GM19438 (cell line): Measurements from ENCODE around the gene GMNN.

Experiments
- ATAC-seq: cut with Tn5 transposase; IDR thresholded peaks from one replicate; pipeline ENCODE4 v1.9.1; 2021; ENCODE audit warnings: low read depth; ENCODE audit not compliant: unreplicated experiment

GMNN gene

GRCh38 chr6:24799541-24799915 lies 24.8 kb downstream of the GMNN start:
- no peak for ATAC-seq

- no peak for ATAC-seq
Measured at GRCh38 chr6:24802271-24803059, 27.7 kb downstream of the GMNN start.

GRCh38 chr6:24807584-24807983 lies 32.8 kb downstream of the GMNN start:
- ATAC-seq, result no peak

GRCh38 chr6:24809728-24810127 lies 35.0 kb downstream of the GMNN start:
- ATAC-seq, result no peak

- ATAC-seq, result no peak
Measured at GRCh38 chr6:24818346-24818745, 43.6 kb downstream of the GMNN start.

- ATAC-seq, result no peak
Measured at GRCh38 chr6:24821860-24822444, 47.2 kb downstream of the GMNN start.

- no peak for ATAC-seq
Measured at GRCh38 chr6:24822696-24823095, 48.0 kb downstream of the GMNN start.

- ATAC-seq, result no peak
Measured at GRCh38 chr6:24823185-24823584, 48.4 kb downstream of the GMNN start.

GRCh38 chr6:24824142-24824938 lies 49.6 kb downstream of the GMNN start:
- no peak for ATAC-seq

GRCh38 chr6:24825130-24825630 lies 50.4 kb downstream of the GMNN start:
- ATAC-seq, result no peak

GRCh38 chr6:24827162-24827561 lies 52.4 kb downstream of the GMNN start:
- no peak for ATAC-seq

GRCh38 chr6:24827970-24828369 lies 53.2 kb downstream of the GMNN start:
- no peak for ATAC-seq

GRCh38 chr6:24829657-24830056 lies 54.9 kb downstream of the GMNN start:
- ATAC-seq, result no peak

- ATAC-seq, result no peak
Measured at GRCh38 chr6:24831771-24832716, 57.3 kb downstream of the GMNN start.

GRCh38 chr6:24832794-24833193 lies 58.1 kb downstream of the GMNN start:
- ATAC-seq, result no peak

GRCh38 chr6:24833711-24834386 lies 59.1 kb downstream of the GMNN start:
- ATAC-seq, result no peak
